Breast epithelium (tissue), 4 donors: ENCODE results near the gene KCNH1. TPM values are rescaled to one million over a fixed set of nuclear protein-coding genes. Genes with fewer than 3 reads are reported as not detected.

Source experiments
- DNase-seq, 2 donors: peaks; one replicate each; pipeline ENCODE4 v3.0.0-alpha.2; 2019; ENCODE audit warnings: low spot score in 2 of 2
- H3K27ac ChIP-seq, 2 donors: fragments of 200-600 bp; sonication (generic) in 1 of 2; one replicate each; pipeline ENCODE4 v1.5.1; 2016 to 2019; ENCODE audit warnings: mild to moderate bottlenecking in 1 of 2
- H3K27me3 ChIP-seq, 2 donors: fragments of 200-600 bp; sonication (generic) in 1 of 2; one replicate each; pipeline versions ENCODE4 v1.5.1 to v1.6.0; 2017 to 2019; ENCODE audit warnings: control low read depth in 1 of 2, mild to moderate bottlenecking in 1 of 2
- H3K36me3 ChIP-seq: fragments of 200-600 bp; one replicate; pipeline ENCODE4 v1.5.1; 2019
- H3K4me1 ChIP-seq, 2 donors: fragments of 200-600 bp; sonication (generic); one replicate each; pipeline ENCODE4 v1.5.1; 2016 to 2019; ENCODE audit warnings: control low read depth in 1 of 2
- H3K4me3 ChIP-seq, 3 donors: fragments of 200-600 bp; sonication (generic); 1 replicate in 2 of 3; 2 replicates in 1 of 3; pipeline ENCODE4 v1.5.1; 2016 to 2019; ENCODE audit warnings: mild to moderate bottlenecking in 3 of 3, moderate library complexity in 2 of 3
- H3K9me3 ChIP-seq, 2 donors: fragments of 200-600 bp; sonication (generic) in 1 of 2; one replicate each; pipeline ENCODE4 v1.5.1; 2016 to 2019; ENCODE audit warnings: control low read depth in 1 of 2
- CTCF ChIP-seq, 3 donors: fragments of 450-650 bp; IDR thresholded peaks; one replicate each; pipeline ENCODE4 v1.5.1; 2016 to 2017; ENCODE audit warnings: antibody characterized with exemption in 3 of 3, mild to moderate bottlenecking in 3 of 3, moderate library complexity in 3 of 3
- POLR2A ChIP-seq: fragments of 450-650 bp; IDR thresholded peaks from one replicate; pipeline ENCODE4 v1.6.1; 2016; ENCODE audit warnings: antibody characterized with exemption, mild to moderate bottlenecking, moderate library complexity
- POLR2AphosphoS5 ChIP-seq, 3 donors: sonication (generic); formaldehyde crosslinking; IDR thresholded peaks; one replicate each; pipeline ENCODE4 v1.6.1; 2017; ENCODE audit warnings: antibody characterized with exemption in 3 of 3
- intact Hi-C: fragments of 100-400 bp; cut with DNase I; formaldehyde crosslinking; loops from one replicate; pipeline ENCODE4 v1.15.1; 2023; ENCODE audit warnings: low total_unique reads
- total RNA-seq, 3 donors: library from RNA; depleted of rRNA; stranded (reverse); fragments of >200 nt; gene quantifications; one replicate each; pipeline ENCODE4 v1.1.0, GENCODE V29; 2016

Gene KCNH1
- total RNA-seq, 3 donors from 2014 or later = 0.32 to 1.3 TPM; not detected in 1

GRCh38 chr1:211111351-211111750 lies 22.6 kb downstream of the KCNH1 start:
- no peak overlapping the region for H3K4me3 ChIP-seq
- intact Hi-C loops = no loop called here
- H3K36me3 ChIP-seq = no peaks in the 10 kb centered on the region
- TF ChIP-seq POLR2A (no peak), POLR2AphosphoS5 (IDR thresholded peaks at IDR 0.05) (no peak), CTCF (IDR thresholded peaks at IDR 0.05) (no peak)
- no peak for DNase-seq
- H3K4me1 ChIP-seq = no peaks in the 10 kb centered on the region
- H3K27ac ChIP-seq = no peak overlapping the region
- H3K9me3 ChIP-seq = no peaks in the 10 kb centered on the region
- no peaks in the 10 kb centered on the region for H3K27me3 ChIP-seq

- TF ChIP-seq POLR2A (no peak), POLR2AphosphoS5 (IDR thresholded peaks at IDR 0.05) (no peak), CTCF (IDR thresholded peaks at IDR 0.05) (no peak)
- DNase-seq = no peak
- no peaks in the 10 kb centered on the region for H3K27me3 ChIP-seq
- H3K9me3 ChIP-seq = no peaks in the 10 kb centered on the region
- H3K4me1 ChIP-seq = no peaks in the 10 kb centered on the region
- H3K27ac ChIP-seq = no peak overlapping the region
- intact Hi-C loops = no loop called here
- H3K36me3 ChIP-seq = no peaks in the 10 kb centered on the region
- no peak overlapping the region for H3K4me3 ChIP-seq
Observed at GRCh38 chr1:211101481-211101880, 32.5 kb downstream of the KCNH1 start.

GRCh38 chr1:211099393-211099792 lies 34.6 kb downstream of the KCNH1 start:
- Histone ChIP-seq H3K27me3 (no peaks in the 10 kb centered on the region), H3K27ac (no peak overlapping the region), H3K9me3 (no peaks in the 10 kb centered on the region), H3K36me3 (no peaks in the 10 kb centered on the region), H3K4me3 (no peak overlapping the region), H3K4me1 (no peaks in the 10 kb centered on the region)
- no peak for DNase-seq
- no peak for TF ChIP-seq POLR2AphosphoS5 (IDR thresholded peaks at IDR 0.05)
- TF ChIP-seq CTCF (IDR thresholded peaks at IDR 0.05) = no peak
- TF ChIP-seq POLR2A = no peak
- intact Hi-C loops = no loop called here

GRCh38 chr1:211095381-211095780 lies 38.6 kb downstream of the KCNH1 start:
- H3K27ac ChIP-seq = no peak overlapping the region
- H3K4me3 ChIP-seq = no peak overlapping the region
- TF ChIP-seq CTCF (IDR thresholded peaks at IDR 0.05) (no peak), POLR2A (no peak), POLR2AphosphoS5 (IDR thresholded peaks at IDR 0.05) (no peak)
- no peaks in the 10 kb centered on the region for H3K9me3 ChIP-seq
- no peaks in the 10 kb centered on the region for H3K36me3 ChIP-seq
- no peaks in the 10 kb centered on the region for H3K4me1 ChIP-seq
- intact Hi-C loops = no loop called here
- no peaks in the 10 kb centered on the region for H3K27me3 ChIP-seq
- DNase-seq = no peak

- Histone ChIP-seq H3K9me3 (no peaks in the 10 kb centered on the region), H3K27me3 (no peaks in the 10 kb centered on the region), H3K36me3 (no peaks in the 10 kb centered on the region), H3K4me3 (no peak overlapping the region), H3K27ac (no peak overlapping the region), H3K4me1 (no peaks in the 10 kb centered on the region)
- no peak for TF ChIP-seq POLR2AphosphoS5 (IDR thresholded peaks at IDR 0.05)
- TF ChIP-seq POLR2A = no peak
- TF ChIP-seq CTCF (IDR thresholded peaks at IDR 0.05) = no peak
- no peak for DNase-seq
- intact Hi-C loops = no loop called here
Observed at GRCh38 chr1:211092955-211093354, 41.0 kb downstream of the KCNH1 start.
